GM19324 (cell line): ENCODE data around the gene HVCN1.
A peak's percentile ranks its signal among the peaks of the same experiment; 100 is the strongest.
"Not testable (repeated sequence)": the region's sequence is repeated elsewhere in the genome, so short reads cannot be mapped to it uniquely, and the experiment has no call there.

Experiments
- ATAC-seq: cut with Tn5 transposase; IDR thresholded peaks from one replicate; pipeline ENCODE4 v1.9.1; 2021; ENCODE audit warnings: mild to moderate bottlenecking, moderate library complexity; ENCODE audit not compliant: unreplicated experiment, low FRiP score

The HVCN1 gene

DNA sequence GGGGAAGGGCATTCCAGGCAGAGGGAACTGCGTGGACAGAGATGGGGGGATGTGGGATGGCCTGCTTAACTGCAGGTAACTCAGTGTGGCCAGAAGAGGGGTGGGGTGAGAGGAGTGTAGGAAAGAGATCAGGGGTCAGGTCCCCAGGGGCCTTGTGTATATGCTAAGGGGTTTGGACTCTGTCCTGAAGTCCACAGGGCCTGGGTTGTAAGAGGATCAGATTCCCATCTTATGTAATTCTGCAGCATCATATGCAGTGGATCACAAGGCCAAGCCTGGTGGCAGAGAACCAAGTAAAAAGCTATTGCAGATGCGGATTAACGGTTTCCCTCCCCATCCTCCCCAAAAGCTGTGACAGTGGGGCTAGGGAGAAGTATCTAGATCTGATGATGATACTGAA is 66.3 kb downstream of the HVCN1 start:
- ATAC-seq = no peak

DNA sequence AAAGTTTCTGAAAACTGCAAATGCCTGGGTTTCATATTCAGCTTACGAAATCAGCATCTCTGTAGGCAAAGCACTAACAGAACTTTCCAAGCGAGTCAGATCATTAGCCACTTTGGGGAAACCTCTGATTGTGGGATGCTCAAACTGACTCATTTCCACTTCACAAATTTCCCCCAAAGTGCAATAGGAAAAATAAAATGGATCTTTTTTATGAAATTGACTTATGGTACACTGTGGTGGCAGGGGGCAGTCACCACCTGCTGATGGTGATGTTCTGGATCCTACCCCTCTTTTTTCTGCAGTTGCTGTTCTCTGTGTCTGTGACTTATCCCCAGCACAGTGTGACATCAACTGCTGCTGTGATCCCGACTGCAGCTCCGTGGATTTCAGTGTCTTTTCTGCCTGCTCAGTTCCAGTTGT is 69.4 kb downstream of the HVCN1 start:
- ATAC-seq = peak; percentile 49

DNA sequence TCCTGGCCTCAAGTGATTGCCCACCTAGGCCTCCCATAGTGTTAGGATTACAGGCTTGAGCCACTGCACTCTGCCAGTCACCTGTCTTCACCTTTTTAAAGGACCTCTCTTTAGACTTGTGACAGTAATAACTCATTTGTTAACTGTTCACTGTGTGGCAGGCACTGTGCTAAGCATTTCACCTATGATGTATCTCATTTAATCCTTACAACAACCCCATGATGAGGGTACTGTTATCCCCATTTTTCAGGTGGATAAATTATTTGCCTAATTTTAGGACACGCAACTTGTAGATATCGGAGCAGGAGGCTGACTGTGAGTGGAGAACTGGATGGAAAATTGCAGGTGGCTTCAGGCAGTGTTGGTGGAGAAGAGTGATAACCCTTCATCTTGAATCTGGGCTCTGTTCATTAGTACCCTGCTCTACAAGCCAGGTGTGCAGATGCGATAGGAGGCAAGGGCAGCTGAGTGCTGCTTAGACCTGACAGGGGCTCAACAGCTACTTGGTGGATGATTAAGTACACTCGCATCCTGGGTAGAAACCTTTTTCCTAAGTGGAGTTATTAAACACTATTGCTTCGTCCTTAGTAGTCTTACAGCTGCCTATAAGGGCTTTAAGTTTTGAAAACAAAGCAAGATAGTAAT is 72.3 kb downstream of the HVCN1 start:
- no peak for ATAC-seq

DNA sequence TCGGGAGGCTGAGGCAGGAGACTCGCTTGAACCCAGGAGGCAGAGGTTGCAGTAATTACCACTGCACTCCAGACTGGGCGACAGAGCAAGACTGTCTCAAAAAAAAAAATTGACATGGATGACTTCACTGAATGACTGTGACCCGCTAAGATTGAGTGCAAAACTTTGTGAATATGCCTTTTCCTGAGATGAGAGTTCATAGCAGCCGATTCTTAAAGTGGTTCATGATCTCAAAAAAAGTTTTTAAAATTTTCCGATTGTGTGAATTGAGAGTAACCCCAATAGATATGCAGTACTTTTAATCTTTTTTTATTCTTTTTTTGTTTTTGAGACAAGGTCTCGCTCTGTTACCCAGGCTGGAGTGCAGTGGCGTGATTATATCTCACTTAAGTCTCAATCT is 73.7 kb downstream of the HVCN1 start:
- no peak for ATAC-seq

DNA sequence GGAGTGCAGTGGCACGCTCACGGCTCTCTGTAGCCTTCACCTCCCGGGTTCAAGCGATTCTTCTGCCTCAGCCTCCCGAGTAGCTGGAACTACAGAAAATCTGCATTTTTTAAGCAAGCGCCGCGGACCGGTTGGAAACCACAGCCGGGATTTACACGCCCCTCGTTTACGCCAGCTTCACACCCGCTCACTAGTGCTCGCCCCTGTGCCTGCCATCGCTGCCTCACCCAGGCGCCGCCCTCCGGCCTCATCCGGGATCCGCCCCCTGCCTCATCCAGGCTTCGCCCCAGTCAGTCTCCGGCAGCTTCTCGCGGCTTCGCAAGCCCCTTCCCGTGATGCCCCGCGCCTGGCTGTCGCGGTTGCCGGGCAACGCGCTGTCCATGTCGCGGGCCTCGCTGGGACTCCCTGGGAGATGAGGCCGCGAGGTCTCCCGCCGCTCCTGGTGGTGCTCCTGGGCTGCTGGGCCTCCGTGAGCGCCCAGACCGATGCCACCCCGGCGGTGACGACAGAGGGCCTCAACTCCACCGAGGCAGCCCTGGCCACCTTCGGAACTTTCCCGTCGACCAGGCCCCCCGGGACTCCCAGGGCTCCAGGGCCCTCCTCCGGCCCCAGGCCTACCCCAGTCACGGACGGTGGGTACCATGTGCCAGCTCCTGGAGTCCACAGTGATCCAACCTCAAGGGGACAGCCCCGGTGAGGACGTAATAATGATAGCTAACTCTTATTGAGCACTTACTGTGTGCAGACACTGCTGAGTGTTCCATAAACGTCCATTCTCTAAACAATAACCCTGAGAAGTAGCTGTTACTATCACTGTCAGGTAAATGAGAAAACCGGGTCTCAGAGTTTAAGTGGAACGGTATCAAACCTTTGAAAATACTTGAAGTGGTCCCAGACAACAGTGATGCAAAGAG is 74.9 kb downstream of the HVCN1 start, which contains the start of gene TCTN1:
TCTN1 (plus strand) TSS at position 359 of the 914 bp plus-strand sequence; CDS start at position 413, 54 bp downstream.
- peak; percentile 94 for ATAC-seq

DNA sequence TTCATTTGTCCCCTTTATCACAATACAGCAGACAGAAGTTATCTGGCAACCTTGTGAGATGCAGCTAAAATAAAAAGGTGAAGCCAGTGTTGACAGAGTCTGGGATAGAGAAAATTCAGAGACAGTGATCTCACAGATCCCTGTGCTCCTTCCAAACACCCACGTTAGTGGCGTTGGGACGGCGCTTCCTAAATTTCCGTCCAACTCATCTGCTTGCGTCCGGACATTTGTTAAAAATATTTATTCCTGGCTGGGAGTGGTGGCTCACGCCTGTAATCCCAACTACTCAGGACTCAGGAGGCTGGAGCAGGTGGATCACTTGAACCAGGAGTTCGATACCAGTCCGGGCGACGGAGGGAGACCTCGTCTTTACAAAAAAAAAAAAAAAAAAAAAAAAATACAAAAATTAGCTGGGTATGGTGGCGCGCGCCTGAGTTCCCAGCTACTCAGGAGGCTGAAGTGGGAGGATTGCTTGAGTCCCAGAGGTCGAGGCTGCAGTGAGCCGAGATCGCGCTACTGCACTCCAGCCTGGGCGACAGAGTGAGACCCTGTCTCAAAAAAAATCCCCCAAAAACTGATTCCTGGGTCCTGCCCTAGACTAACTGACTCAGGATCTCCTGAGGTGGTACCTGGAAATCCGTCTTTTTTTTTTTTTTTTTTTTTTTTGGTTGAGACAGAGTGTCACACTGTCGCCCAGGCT is 75.7 kb downstream of the HVCN1 start:
- ATAC-seq = no peak

DNA sequence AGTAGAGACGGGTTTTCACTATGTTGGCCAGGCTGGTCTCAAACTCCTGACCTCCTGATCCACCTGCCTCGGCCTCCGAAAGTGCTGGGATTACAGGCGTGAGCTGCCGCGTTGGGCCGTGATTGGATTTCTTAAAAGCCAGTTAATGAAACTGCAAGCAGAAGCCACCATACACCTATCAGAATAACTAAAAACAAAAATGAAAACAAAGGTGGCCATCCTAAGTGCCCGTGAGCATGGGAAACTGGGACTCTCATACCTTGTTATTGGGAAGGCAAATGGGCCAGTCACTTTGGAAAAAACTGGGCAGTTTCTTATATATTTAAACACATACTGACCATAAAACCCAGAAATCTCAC is 82.7 kb downstream of the HVCN1 start:
- no peak for ATAC-seq

DNA sequence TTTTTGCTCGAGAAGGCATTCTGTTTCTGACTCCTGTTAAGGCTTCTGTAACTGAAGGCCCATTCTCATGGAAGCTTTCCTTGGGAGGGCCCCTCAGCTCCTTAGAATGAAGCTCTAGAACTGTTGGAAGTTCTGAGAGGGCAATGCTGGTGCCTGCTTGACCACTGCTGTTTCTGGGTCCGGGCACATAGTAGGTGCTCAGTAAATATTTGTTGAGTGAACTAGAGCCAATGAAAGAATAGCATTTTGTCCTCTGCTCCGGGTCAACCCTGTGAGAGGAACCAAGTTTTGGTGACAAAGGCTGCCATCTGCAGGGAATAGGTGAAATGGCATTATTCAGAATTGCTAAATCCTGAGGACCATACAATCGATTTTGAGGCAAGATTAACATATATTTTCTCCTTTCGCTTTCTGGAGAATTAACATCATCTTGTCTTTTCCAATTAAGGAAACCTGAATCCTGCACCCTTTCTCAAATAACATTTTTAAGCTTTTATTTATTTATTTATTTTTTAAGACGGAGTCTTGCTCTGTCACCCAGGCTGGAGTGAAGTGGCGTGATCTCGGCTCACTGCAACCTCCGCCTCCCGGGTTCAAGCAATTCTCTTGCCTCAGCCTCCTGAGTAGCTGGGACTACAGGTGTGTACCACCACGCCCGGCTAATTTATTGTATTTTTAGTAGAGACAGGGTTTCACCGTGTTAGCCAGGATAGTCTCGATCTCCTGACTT is 86.7 kb downstream of the HVCN1 start:
- ATAC-seq = not testable (repeated sequence)

DNA sequence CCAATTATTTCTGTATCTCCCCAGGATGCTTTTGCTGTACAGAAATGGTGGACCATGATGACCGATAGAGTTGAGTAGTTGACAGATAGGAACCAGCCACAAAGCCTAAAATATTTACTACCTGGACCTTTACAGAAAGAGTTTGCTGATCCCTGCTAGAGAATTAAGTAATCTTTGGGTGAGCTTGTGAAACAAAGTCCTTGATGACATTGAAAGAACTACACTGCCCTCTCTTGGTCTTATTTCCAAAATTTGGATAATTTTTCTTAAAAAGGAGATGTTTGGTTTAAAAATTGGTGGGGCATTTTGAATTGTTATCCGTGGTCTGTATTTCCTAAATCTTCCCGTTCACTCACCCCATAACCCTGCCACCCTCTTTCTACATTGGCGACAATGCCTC is 88.7 kb downstream of the HVCN1 start:
- ATAC-seq = no peak

DNA sequence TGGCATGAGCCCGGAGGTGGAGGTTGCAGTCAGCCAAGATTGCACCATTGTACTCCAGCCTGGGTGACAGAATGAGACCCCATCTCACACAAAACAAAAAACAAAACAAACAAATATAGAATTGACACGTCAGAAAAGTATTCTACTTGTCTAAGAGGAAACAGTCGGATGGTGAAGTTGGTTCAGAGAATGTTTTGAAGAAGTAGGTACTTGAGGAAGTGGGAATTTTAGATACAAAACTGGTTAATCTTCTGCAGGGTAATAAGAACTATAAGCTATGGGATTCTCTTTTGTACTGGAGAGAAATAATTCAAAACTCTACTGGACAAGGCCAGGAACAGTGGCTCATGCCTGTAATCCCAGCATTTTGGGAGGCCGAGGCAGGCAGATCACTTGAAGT is 89.6 kb downstream of the HVCN1 start:
- ATAC-seq = no peak
